HCT116 (cell line): ENCODE data around the gene TMEM184A. TPM values are rescaled to one million over a fixed set of nuclear protein-coding genes. Genes with fewer than 3 reads are reported as not detected.

Experiments used
- ATAC-seq: fragments of 200-7000 bp; cut with Tn5 transposase; 2 replicates; pipeline ENCODE4 v1.9.1; 2020; ENCODE audit warnings: mild to moderate bottlenecking, moderate library complexity
- BruUV-seq: library from RNA; stranded (reverse); fragments of 400-500 nt; replicated peaks from 2 replicates; lab custom pipeline; 2021; lab: Mats Ljungman, UMichigan
- CTCF ChIA-PET: fragments of 300-600 bp; sonication (Branson Sonifier 250); formaldehyde crosslinking; loops from one replicate; lab custom pipeline; 2021; ENCODE audit warnings: antibody characterized with exemption; lab: Charles Lee
- POLR2A ChIA-PET: fragments of 300-600, 350-600 bp; sonication (Branson Sonifier 250); formaldehyde crosslinking; loops from one replicate; lab custom pipeline; 2021; ENCODE audit warnings: antibody characterized with exemption; lab: Charles Lee
- RAD21 ChIA-PET, 2 experiments: fragments of 300-600 bp; sonication (Branson Sonifier 250); formaldehyde crosslinking; loops; one replicate each; lab custom pipeline; 2023; ENCODE audit warnings: low total read pairs in 2 of 2; ENCODE audit not compliant: uncharacterized antibody in 2 of 2, unreplicated experiment in 2 of 2, low non-redundant PET in 1 of 2; lab: Charles Lee
- DNase-seq: peaks from one replicate; pipeline ENCODE4 v3.0.0-alpha.2; 2010; ENCODE audit warnings: low read depth, low spot score
- H2AFZ ChIP-seq: fragments of 200-600 bp; shearing (Covaris generic), sonication (generic); 2 replicates; pipeline ENCODE4 v1.6.1; 2017; ENCODE audit warnings: low read depth, mixed run types, mixed read lengths, antibody characterized with exemption, low read length; ENCODE audit not compliant: poor library complexity, severe bottlenecking
- H3K27ac ChIP-seq: 2 replicates; pipeline ENCODE4 v1.5.1; 2012; ENCODE audit warnings: low read depth, low read length
- H3K27me3 ChIP-seq: fragments of 200-600 bp; sonication (generic); 2 replicates; pipeline ENCODE4 v1.6.1; 2016; ENCODE audit warnings: mixed run types, low read length, mixed read lengths; ENCODE audit not compliant: insufficient read depth
- H3K36me3 ChIP-seq, 2 experiments: fragments of 200-500 bp in 1 of 2; fragments of 200-600 bp in 1 of 2; sonication (Bioruptor generic) in 1 of 2; sonication (generic) in 1 of 2; 2 replicates each; pipeline versions ENCODE4 v1.5.1 to v1.6.1; 2014 to 2016; ENCODE audit warnings: low read length in 2 of 2, inconsistent platforms in 1 of 2, mixed read lengths in 1 of 2, mixed run types in 1 of 2; ENCODE audit not compliant: insufficient read depth in 2 of 2, control insufficient read depth in 1 of 2
- H3K4me1 ChIP-seq, 2 experiments: fragments of 200-600 bp in 1 of 2; sonication (generic) in 1 of 2; 2 replicates each; pipeline versions ENCODE4 v1.5.1 to v1.6.1; 2012 to 2017; ENCODE audit warnings: low read length in 2 of 2, inconsistent platforms in 1 of 2, mild to moderate bottlenecking in 1 of 2, mixed read lengths in 1 of 2, mixed run types in 1 of 2, moderate library complexity in 1 of 2; ENCODE audit not compliant: insufficient read depth in 2 of 2, control insufficient read depth in 1 of 2
- H3K4me2 ChIP-seq: fragments of 200-600 bp; sonication (generic); 2 replicates; pipeline ENCODE4 v1.6.1; 2017; ENCODE audit warnings: mixed run types, low read length, mixed read lengths
- H3K4me3 ChIP-seq, 2 experiments: fragments of 200-600 bp in 1 of 2; sonication (generic) in 1 of 2; replicated peaks in 1 of 2; 2 replicates each; pipeline ENCODE4 v1.5.1; 2011 to 2016; ENCODE audit warnings: low read length in 2 of 2, control low read depth in 1 of 2, low read depth in 1 of 2, mild to moderate bottlenecking in 1 of 2, mixed read lengths in 1 of 2, mixed run types in 1 of 2
- H3K79me2 ChIP-seq: fragments of 200-600 bp; sonication (generic); 2 replicates; pipeline ENCODE4 v1.6.1; 2017; ENCODE audit warnings: mild to moderate bottlenecking, mixed run types, low read length, moderate library complexity, mixed read lengths; ENCODE audit not compliant: insufficient read depth
- H3K9ac ChIP-seq: fragments of 200-600 bp; sonication (generic); 2 replicates; pipeline ENCODE4 v1.6.1; 2016; ENCODE audit warnings: low read length, mixed read lengths
- H3K9me2 ChIP-seq: fragments of 200-600 bp; sonication (generic), shearing (Covaris generic); 2 replicates; pipeline ENCODE4 v1.6.1; 2017; ENCODE audit warnings: mixed run types, mild to moderate bottlenecking, moderate library complexity; ENCODE audit not compliant: insufficient read depth
- H3K9me3 ChIP-seq, 2 experiments: fragments of 200-500 bp in 1 of 2; fragments of 200-600 bp in 1 of 2; sonication (Bioruptor generic) in 1 of 2; sonication (generic) in 1 of 2; 2 replicates each; pipeline ENCODE4 v1.6.1; 2014 to 2017; ENCODE audit warnings: low read length in 2 of 2, mixed read lengths in 2 of 2, inconsistent platforms in 1 of 2, low read depth in 1 of 2, mild to moderate bottlenecking in 1 of 2, mixed run types in 1 of 2, moderate library complexity in 1 of 2; ENCODE audit not compliant: control insufficient read depth in 1 of 2, insufficient read depth in 1 of 2
- H4K20me1 ChIP-seq: fragments of 200-600 bp; sonication (generic), shearing (Covaris generic); 2 replicates; pipeline ENCODE4 v1.6.1; 2017; ENCODE audit warnings: mixed run types, mild to moderate bottlenecking, moderate library complexity; ENCODE audit not compliant: insufficient read depth
- CBX3 ChIP-seq: IDR thresholded peaks from 2 replicates; pipeline ENCODE4 v1.6.1; 2012; ENCODE audit warnings: low read depth
- CEBPB ChIP-seq: IDR thresholded peaks from 2 replicates; pipeline ENCODE4 v1.6.1; 2012; ENCODE audit warnings: low read depth
- ELF1 ChIP-seq: IDR thresholded peaks from 2 replicates; pipeline ENCODE4 v1.6.1; 2012; ENCODE audit warnings: low read depth, borderline replicate concordance
- EZH2 ChIP-seq: fragments of 200-600 bp; sonication (generic); IDR thresholded peaks from 2 replicates; pipeline ENCODE4 v1.6.1; 2017; ENCODE audit warnings: antibody characterized with exemption, mixed run types
- FOSL1 ChIP-seq: IDR thresholded peaks from 2 replicates; pipeline ENCODE4 v1.6.1; 2012; ENCODE audit warnings: low read depth
- SP1 ChIP-seq: IDR thresholded peaks from 2 replicates; pipeline ENCODE4 v1.6.1; 2012; ENCODE audit warnings: low read depth
- YY1 ChIP-seq: IDR thresholded peaks from 2 replicates; pipeline ENCODE4 v1.6.1; 2011; ENCODE audit warnings: low read length, low read depth, moderate library complexity, mild to moderate bottlenecking; ENCODE audit not compliant: insufficient replicate concordance; ENCODE audit errors: extremely low read depth
- ZNF274 ChIP-seq: fragments of 200-500 bp; sonication (Bioruptor generic); IDR thresholded peaks from 2 replicates; pipeline ENCODE4 v1.6.1; 2014; ENCODE audit warnings: mild to moderate bottlenecking, low read depth, low read length, inconsistent platforms
- intact Hi-C: fragments of 100-400 bp; cut with micrococcal nuclease; formaldehyde crosslinking; loops from 2 replicates; pipeline ENCODE4 v1.10.0; 2022
- total RNA-seq: library from RNA; stranded (reverse); gene quantifications from one replicate; pipeline ENCODE4 v1.2.1, GENCODE V29; 2021; ENCODE audit not compliant: unreplicated experiment
- TF ChIP-seq, protein P1 (sequence below), 3 experiments: fragments of 200-600 bp in 1 of 3; sonication (generic) in 1 of 3; IDR thresholded peaks in 2 of 3; conservative IDR thresholded peaks in 1 of 3; 2 replicates each; pipeline ENCODE4 v1.5.1; 2012 to 2017; ENCODE audit warnings: low read depth in 2 of 3, low read length in 2 of 3, antibody characterized with exemption in 1 of 3, borderline replicate concordance in 1 of 3, control low read depth in 1 of 3, mild to moderate bottlenecking in 1 of 3, mixed read lengths in 1 of 3, mixed run types in 1 of 3, moderate library complexity in 1 of 3; ENCODE audit not compliant: insufficient read depth in 1 of 3
- TF ChIP-seq, protein P2 (sequence below): IDR thresholded peaks from 2 replicates; pipeline ENCODE4 v1.6.1; 2012; ENCODE audit warnings: low read depth
- TF ChIP-seq, protein P3 (sequence below): IDR thresholded peaks from 2 replicates; pipeline ENCODE4 v1.6.1; 2011; ENCODE audit warnings: mild to moderate bottlenecking, low read length, moderate library complexity; ENCODE audit not compliant: insufficient replicate concordance; ENCODE audit errors: extremely low read depth

TMEM184A gene
- total RNA-seq, 1 experiment from 2014 or later = 34.8 TPM

DNA sequence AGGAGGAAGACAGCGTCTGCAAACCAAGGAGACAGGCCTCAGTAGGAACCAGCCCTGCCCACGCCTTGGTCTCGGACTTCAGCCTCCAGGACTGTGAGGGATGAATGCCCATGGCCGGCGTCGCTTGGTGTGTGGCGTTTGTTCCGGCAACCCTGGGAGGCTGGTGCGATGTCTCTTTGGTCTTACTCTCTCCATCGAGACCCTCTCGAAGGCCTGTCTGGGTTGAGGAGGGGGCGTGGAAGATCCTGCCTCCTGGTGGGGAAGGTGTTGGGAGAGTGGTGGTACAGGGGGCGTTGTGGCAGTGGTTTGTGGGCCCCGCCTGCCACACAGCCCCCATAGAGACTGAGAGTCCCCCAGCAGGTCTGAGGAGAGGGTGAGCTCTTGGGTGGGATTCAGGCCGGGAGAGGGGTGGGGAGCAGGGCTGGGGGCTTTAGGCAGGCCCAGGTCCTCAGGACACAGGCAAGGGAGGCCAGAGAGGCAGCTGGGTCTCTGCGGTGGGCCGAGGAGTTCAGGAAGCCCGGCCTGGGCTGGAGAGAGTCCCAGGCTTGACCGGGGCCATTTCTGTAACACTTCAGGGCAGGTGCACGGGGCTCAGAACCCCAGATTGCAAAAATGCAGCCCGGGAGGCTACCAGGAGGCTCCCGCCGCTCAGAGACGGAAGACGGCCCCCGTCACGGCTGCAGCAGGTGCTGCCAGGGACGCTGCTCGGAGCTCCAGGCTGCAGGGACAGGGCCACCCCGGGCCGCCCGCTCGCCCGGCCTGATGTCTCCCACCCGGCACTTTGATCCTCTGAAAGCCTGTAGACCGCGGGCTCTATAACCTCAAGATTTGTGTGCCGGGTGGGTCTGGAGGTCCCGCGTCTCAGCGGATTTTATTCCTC lies 47.6 kb upstream of the TMEM184A start:
- RAD21 ChIA-PET = no interaction called here
- TF ChIP-seq, protein P1, sequence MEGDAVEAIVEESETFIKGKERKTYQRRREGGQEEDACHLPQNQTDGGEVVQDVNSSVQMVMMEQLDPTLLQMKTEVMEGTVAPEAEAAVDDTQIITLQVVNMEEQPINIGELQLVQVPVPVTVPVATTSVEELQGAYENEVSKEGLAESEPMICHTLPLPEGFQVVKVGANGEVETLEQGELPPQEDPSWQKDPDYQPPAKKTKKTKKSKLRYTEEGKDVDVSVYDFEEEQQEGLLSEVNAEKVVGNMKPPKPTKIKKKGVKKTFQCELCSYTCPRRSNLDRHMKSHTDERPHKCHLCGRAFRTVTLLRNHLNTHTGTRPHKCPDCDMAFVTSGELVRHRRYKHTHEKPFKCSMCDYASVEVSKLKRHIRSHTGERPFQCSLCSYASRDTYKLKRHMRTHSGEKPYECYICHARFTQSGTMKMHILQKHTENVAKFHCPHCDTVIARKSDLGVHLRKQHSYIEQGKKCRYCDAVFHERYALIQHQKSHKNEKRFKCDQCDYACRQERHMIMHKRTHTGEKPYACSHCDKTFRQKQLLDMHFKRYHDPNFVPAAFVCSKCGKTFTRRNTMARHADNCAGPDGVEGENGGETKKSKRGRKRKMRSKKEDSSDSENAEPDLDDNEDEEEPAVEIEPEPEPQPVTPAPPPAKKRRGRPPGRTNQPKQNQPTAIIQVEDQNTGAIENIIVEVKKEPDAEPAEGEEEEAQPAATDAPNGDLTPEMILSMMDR (IDR thresholded peaks at IDR 0.05 in 2 of 3, conservative IDR thresholded peaks at IDR 0.05 in 1 of 3; ENCODE audit: borderline replicate concordance in 1 of 3, insufficient read depth in 1 of 3, low read depth in 2 of 3, low read length in 2 of 3) = no peak
- no peak for TF ChIP-seq CEBPB
- TF ChIP-seq ZNF274 = no peak
- no peak for TF ChIP-seq SP1
- no TSS peak for BruUV-seq
- Histone ChIP-seq H3K27ac (no peak overlapping the region), H3K27me3 (no peaks in the 10 kb centered on the region), H3K9ac (no peak overlapping the region), H2AFZ (no peak overlapping the region), H3K9me2 (no peaks in the 10 kb centered on the region), H3K36me3 (no peaks in the 10 kb centered on the region), H3K9me3 (no peaks in the 10 kb centered on the region), H3K4me3 (no peak overlapping the region), H4K20me1 (no peaks in the 10 kb centered on the region), H3K4me1 (no peaks in the 10 kb centered on the region), H3K4me2 (no peak overlapping the region), H3K79me2 (no peaks in the 10 kb centered on the region)
- ATAC-seq (no peak), DNase-seq (no peak)
- CTCF ChIA-PET = no interaction called here
- intact Hi-C loops = no loop called here
- POLR2A ChIA-PET = no interaction called here

DNA sequence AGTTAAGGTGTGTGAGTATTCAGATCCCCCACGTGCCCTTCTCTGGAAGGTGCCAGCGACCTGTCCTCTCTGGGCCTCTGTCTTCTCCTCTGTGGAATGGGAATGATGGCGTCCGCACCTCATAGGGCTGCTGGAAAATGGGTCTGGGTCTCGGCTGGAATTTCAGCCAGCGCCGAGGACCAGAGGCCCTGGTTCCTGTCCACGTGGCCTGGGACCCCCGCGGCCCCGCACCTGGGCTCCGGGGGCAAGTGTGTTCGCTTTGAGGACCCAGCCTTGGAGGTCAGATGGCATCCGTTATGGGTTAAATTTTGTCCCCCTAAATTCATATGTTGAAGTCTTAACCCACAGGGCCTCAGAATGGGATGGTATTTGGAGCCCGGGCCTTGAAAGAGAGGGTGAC lies 46.4 kb upstream of the TMEM184A start:
- H3K9me2 ChIP-seq = no peaks in the 10 kb centered on the region
- no peaks in the 10 kb centered on the region for H3K4me1 ChIP-seq
- no peaks in the 10 kb centered on the region for H3K79me2 ChIP-seq
- H3K9me3 ChIP-seq = no peaks in the 10 kb centered on the region
- H3K4me2 ChIP-seq = no peak overlapping the region
- BruUV-seq = no TSS peak
- ChIA-PET CTCF (no interaction called here), RAD21 (no interaction called here), POLR2A (no interaction called here)
- H3K4me3 ChIP-seq = no peak overlapping the region
- H2AFZ ChIP-seq = no peak overlapping the region
- H3K27ac ChIP-seq = no peak overlapping the region
- H4K20me1 ChIP-seq = no peaks in the 10 kb centered on the region
- H3K9ac ChIP-seq = no peak overlapping the region
- no peaks in the 10 kb centered on the region for H3K27me3 ChIP-seq
- DNase-seq = no peak
- H3K36me3 ChIP-seq = no peaks in the 10 kb centered on the region
- intact Hi-C loops = no loop called here
- no peak for ATAC-seq
- TF ChIP-seq ELF1 (no peak), CEBPB (no peak), CBX3 (no peak), YY1 (no peak), EZH2 (no peak), FOSL1 (no peak)
- TF ChIP-seq, protein P2, sequence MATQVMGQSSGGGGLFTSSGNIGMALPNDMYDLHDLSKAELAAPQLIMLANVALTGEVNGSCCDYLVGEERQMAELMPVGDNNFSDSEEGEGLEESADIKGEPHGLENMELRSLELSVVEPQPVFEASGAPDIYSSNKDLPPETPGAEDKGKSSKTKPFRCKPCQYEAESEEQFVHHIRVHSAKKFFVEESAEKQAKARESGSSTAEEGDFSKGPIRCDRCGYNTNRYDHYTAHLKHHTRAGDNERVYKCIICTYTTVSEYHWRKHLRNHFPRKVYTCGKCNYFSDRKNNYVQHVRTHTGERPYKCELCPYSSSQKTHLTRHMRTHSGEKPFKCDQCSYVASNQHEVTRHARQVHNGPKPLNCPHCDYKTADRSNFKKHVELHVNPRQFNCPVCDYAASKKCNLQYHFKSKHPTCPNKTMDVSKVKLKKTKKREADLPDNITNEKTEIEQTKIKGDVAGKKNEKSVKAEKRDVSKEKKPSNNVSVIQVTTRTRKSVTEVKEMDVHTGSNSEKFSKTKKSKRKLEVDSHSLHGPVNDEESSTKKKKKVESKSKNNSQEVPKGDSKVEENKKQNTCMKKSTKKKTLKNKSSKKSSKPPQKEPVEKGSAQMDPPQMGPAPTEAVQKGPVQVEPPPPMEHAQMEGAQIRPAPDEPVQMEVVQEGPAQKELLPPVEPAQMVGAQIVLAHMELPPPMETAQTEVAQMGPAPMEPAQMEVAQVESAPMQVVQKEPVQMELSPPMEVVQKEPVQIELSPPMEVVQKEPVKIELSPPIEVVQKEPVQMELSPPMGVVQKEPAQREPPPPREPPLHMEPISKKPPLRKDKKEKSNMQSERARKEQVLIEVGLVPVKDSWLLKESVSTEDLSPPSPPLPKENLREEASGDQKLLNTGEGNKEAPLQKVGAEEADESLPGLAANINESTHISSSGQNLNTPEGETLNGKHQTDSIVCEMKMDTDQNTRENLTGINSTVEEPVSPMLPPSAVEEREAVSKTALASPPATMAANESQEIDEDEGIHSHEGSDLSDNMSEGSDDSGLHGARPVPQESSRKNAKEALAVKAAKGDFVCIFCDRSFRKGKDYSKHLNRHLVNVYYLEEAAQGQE = no peak
- TF ChIP-seq, protein P3, sequence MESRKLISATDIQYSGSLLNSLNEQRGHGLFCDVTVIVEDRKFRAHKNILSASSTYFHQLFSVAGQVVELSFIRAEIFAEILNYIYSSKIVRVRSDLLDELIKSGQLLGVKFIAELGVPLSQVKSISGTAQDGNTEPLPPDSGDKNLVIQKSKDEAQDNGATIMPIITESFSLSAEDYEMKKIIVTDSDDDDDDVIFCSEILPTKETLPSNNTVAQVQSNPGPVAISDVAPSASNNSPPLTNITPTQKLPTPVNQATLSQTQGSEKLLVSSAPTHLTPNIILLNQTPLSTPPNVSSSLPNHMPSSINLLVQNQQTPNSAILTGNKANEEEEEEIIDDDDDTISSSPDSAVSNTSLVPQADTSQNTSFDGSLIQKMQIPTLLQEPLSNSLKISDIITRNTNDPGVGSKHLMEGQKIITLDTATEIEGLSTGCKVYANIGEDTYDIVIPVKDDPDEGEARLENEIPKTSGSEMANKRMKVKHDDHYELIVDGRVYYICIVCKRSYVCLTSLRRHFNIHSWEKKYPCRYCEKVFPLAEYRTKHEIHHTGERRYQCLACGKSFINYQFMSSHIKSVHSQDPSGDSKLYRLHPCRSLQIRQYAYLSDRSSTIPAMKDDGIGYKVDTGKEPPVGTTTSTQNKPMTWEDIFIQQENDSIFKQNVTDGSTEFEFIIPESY = no peak
